AG04449 (cell line): ENCODE measurements around the gene TSEN34.
"Not testable (repeated sequence)": the region's sequence is repeated elsewhere in the genome, so short reads cannot be mapped to it uniquely, and the experiment has no call there.

Experiments used
- CTCF ChIA-PET: fragments of 350-600 bp; formaldehyde crosslinking; extraction: SDS; loops from one replicate; lab custom pipeline; 2021; ENCODE audit warnings: antibody characterized with exemption; lab: Yijun Ruan, JAX
- POLR2A ChIA-PET: fragments of 400-600, 350-600 bp; formaldehyde crosslinking; extraction: SDS; loops from one replicate; lab custom pipeline; 2020; ENCODE audit warnings: antibody characterized with exemption, inconsistent platforms; lab: Yijun Ruan, JAX
- DNase-seq: peaks from one replicate; pipeline ENCODE4 v3.0.0-alpha.2; 2010; ENCODE audit warnings: low read depth, low spot score
- H3K4me3 ChIP-seq: 2 replicates; pipeline ENCODE4 v1.5.1; 2011; ENCODE audit warnings: low read depth, mild to moderate bottlenecking, control low read depth, low read length
- TF ChIP-seq, protein P1 (sequence below): IDR thresholded peaks from one replicate; pipeline ENCODE4 v1.5.1; 2011; ENCODE audit warnings: mild to moderate bottlenecking, moderate library complexity, low read length, control low read depth, inconsistent platforms; ENCODE audit not compliant: insufficient read depth; ENCODE audit errors: missing control alignments

TSEN34 gene

DNA sequence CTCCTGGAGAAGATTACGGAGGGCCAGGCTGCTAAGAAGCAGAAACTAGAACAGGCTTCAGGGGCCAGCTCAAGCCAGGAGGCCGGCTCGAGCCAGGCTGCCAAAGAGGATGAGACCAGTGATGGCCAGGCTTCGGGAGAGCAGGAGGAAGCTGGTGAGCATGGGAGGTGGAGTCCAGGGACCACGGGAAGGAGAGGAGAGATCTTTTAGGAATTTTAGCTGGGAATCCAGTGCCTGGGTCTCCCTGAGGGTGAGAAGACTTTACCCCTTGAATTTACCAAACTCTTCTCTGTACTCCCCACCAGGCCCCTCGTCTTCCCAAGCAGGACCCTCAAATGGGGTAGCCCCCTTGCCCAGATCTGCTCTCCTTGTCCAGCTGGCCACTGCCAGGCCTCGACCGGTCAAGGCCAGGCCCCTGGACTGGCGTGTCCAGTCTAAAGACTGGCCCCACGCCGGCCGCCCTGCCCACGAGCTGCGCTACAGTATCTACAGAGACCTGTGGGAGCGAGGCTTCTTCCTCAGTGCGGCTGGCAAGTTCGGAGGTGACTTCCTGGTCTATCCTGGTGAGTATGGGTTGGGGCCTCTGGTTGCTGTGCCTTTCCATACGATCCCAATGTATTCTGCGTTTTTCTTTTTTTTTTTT lies 824 bp downstream of the TSEN34 start:
- H3K4me3 ChIP-seq = peak overlapping the region; percentile 89
- TF ChIP-seq, protein P1, sequence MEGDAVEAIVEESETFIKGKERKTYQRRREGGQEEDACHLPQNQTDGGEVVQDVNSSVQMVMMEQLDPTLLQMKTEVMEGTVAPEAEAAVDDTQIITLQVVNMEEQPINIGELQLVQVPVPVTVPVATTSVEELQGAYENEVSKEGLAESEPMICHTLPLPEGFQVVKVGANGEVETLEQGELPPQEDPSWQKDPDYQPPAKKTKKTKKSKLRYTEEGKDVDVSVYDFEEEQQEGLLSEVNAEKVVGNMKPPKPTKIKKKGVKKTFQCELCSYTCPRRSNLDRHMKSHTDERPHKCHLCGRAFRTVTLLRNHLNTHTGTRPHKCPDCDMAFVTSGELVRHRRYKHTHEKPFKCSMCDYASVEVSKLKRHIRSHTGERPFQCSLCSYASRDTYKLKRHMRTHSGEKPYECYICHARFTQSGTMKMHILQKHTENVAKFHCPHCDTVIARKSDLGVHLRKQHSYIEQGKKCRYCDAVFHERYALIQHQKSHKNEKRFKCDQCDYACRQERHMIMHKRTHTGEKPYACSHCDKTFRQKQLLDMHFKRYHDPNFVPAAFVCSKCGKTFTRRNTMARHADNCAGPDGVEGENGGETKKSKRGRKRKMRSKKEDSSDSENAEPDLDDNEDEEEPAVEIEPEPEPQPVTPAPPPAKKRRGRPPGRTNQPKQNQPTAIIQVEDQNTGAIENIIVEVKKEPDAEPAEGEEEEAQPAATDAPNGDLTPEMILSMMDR = no peak
- CTCF ChIA-PET = interaction anchor here (0.9 to 2.4 kb wide), 3 partner anchors 8 to 40 kb away, joined by 3 to 12 read pairs (median 4); partner anchors contain the start of gene RPS9
- POLR2A ChIA-PET = interaction anchor here (1.2 to 5.1 kb wide), 3 partner anchors 9 to 55 kb away, joined by 3 to 108 read pairs (median 9); partner anchors contain the start of genes CNOT3 and RPS9
- no peak for DNase-seq

DNA sequence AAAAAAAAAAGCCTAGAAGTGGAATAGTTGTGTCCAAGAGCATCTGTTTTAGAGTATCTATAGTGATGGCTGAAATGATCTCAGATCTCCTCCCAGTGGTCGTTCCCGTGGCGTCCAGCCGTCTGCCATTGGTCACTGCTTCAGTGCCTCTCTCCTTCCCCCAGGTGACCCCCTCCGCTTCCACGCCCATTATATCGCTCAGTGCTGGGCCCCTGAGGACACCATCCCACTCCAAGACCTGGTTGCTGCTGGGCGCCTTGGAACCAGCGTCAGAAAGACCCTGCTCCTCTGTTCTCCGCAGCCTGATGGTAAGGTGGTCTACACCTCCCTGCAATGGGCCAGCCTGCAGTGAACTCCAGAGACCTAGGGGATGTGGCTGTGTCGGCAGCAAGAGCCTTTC lies 1.9 kb downstream of the TSEN34 start:
- TF ChIP-seq, protein P1 = no peak
- ChIA-PET CTCF (interaction anchor here (1.5 kb wide), 1 partner anchor 39 kb away, joined by 4 read pairs; no protein-coding TSS in a partner anchor), POLR2A (interaction anchor here (5.1 kb wide), 1 partner anchor 8 kb away, joined by 108 read pairs; the partner anchor contains the start of gene RPS9)
- DNase-seq = no peak
- H3K4me3 ChIP-seq = no peak overlapping the region

DNA sequence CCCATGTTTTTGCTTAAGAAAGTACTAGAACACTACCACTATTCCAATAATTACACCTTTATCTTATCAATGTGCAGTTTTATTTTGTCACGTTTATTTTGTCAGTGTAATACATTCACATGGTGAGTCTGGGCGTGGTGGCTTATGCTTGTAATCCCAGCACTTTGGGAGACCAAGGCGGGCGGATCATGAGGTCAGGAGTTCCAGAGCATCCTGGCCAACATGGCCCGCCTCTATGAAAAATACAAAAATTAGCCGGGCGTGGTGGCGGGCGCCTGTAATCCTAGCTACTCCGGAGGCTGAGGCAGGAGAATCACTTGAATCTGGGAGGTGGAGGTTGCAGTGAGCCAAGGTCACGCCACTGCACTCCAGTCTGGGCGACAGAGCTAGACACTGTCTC lies 3.4 kb downstream of the TSEN34 start:
- POLR2A ChIA-PET, DNase-seq, CTCF ChIA-PET, H3K4me3 ChIP-seq: not testable (repeated sequence)

DNA sequence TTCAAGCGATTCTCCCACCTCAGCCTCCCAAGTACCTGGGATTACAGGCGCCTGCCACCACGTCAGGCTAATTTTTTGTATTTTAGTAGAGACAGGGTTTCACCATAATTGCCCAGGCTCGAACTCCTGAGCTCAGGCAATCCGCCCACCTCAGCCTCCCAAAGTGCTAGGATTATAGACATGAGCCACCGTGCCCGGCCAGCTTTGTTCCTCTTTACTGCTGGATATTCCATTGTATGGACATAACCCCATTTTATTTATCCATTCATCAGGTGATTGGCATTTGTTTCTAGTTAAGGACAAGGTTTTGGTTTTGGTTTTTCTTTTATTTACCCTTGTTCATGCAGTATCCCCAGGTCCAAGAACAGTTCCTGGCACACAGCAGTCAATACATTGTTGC lies 5.4 kb downstream of the TSEN34 start:
- H3K4me3 ChIP-seq = no peak overlapping the region
- TF ChIP-seq, protein P1 = no peak
- POLR2A ChIA-PET = no interaction called here
- CTCF ChIA-PET = interaction anchor here (1.0 kb wide), 1 partner anchor 72 kb away, joined by 3 read pairs; no protein-coding TSS in a partner anchor
- no peak for DNase-seq

DNA sequence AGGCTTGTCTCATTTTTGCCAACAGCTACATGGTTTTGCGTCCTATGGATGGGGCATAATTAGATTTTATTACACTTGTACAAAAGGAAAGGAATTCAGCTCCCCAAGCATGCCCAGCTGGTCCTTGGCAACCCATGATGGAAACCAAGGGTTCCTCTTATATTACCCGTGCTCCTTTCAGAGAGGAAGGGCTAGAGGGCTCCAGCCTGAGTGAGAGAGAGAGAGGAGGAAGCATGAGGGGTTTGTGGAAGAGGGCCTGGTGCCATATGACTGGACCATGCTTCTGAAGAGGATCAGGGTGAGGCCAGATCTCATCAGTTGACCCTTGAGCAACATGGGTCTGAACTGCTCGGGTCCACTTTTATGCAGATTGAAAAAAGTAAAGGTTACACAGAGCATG lies 6.0 kb downstream of the TSEN34 start:
- no peak overlapping the region for H3K4me3 ChIP-seq
- DNase-seq = no peak
- POLR2A ChIA-PET = no interaction called here
- CTCF ChIA-PET = no interaction called here
- TF ChIP-seq, protein P1 = no peak

DNA sequence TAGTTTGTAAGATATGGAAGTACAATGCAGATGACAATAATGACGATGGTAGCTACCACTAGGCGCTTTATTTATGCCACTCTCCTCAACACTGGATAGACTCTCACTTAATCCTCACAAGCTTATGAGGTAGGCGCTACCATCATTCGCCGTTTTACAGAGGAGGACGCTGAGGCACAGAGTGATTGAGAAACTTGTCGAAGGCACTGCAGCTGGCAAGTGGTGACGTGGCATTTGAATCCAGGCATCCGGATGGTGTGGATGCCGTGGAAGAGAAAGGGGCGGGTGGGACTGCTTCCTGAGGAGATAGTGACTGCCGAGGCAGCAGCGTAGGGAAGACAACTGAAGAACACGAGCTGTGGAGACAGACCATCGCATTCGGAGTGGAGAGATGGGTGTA lies 8.3 kb downstream of the TSEN34 start:
- TF ChIP-seq, protein P1 = no peak
- POLR2A ChIA-PET = interaction anchor here (0.5 to 5.5 kb wide), 3 partner anchors 9 to 1317 kb away, joined by 3 to 108 read pairs (median 3); partner anchors contain the start of genes MBOAT7, TSEN34 and ZNF816
- no peak for DNase-seq
- no peak overlapping the region for H3K4me3 ChIP-seq
- CTCF ChIA-PET = interaction anchor here (1.4 to 3.1 kb wide), 2 partner anchors 8 to 31 kb away, joined by 3 to 12 read pairs; partner anchors contain the start of gene TSEN34
